RWPE2 (cell line): Measurements from ENCODE around the gene SUN2.

Experiments
- ATAC-seq: fragments of 200-7000 bp; cut with Tn5 transposase; 3 replicates; pipeline ENCODE4 v1.9.1; 2021; ENCODE audit warnings: low read depth
- DNase-seq: peaks from one replicate; pipeline ENCODE4 v3.0.0-alpha.2; 2020; ENCODE audit warnings: low spot score
- H3K27ac ChIP-seq: fragments of 450-650 bp; 2 replicates; pipeline ENCODE4 v1.5.1; 2017; ENCODE audit warnings: mild to moderate bottlenecking; ENCODE audit not compliant: poor library complexity, severe bottlenecking
- H3K27me3 ChIP-seq: fragments of 250-450 bp; sonication (Bioruptor Pico); 2 replicates; pipeline ENCODE4 v1.5.1; 2021; ENCODE audit warnings: mild to moderate bottlenecking, moderate library complexity; ENCODE audit not compliant: insufficient read depth, poor library complexity, severe bottlenecking
- H3K36me3 ChIP-seq: fragments of 250-450 bp; sonication (Bioruptor Pico); 2 replicates; pipeline ENCODE4 v1.5.1; 2020; ENCODE audit warnings: low read depth, mild to moderate bottlenecking, moderate library complexity
- H3K4me1 ChIP-seq: fragments of 250-450 bp; sonication (Bioruptor Pico); 2 replicates; pipeline ENCODE4 v1.5.1; 2021; ENCODE audit warnings: mild to moderate bottlenecking, moderate library complexity; ENCODE audit not compliant: insufficient read depth, poor library complexity, severe bottlenecking
- H3K4me3 ChIP-seq: fragments of 250-450 bp; sonication (Bioruptor Pico); 2 replicates; pipeline ENCODE4 v1.5.1; 2021; ENCODE audit warnings: mild to moderate bottlenecking, moderate library complexity; ENCODE audit not compliant: severe bottlenecking
- H3K9me3 ChIP-seq: fragments of 250-450 bp; sonication (Bioruptor Pico); 2 replicates; pipeline ENCODE4 v1.5.1; 2021; ENCODE audit warnings: mild to moderate bottlenecking, moderate library complexity; ENCODE audit not compliant: severe bottlenecking
- CTCF ChIP-seq: fragments of 450-650 bp; IDR thresholded peaks from one replicate; pipeline ENCODE4 v1.5.1; 2017; ENCODE audit warnings: mild to moderate bottlenecking, moderate library complexity; ENCODE audit not compliant: poor library complexity, severe bottlenecking

Gene SUN2

GRCh38 chr22:38710351-38710750 lies 45.4 kb downstream of the SUN2 start:
- no peaks in the 10 kb centered on the region for H3K9me3 ChIP-seq
- ATAC-seq (no peak), DNase-seq (no peak)
- H3K4me3 ChIP-seq: no peak overlapping the region
- peaks cover 56% of the 10 kb centered on the region for H3K36me3 ChIP-seq
- peaks cover 17% of the 10 kb centered on the region for H3K4me1 ChIP-seq
- no peaks in the 10 kb centered on the region for H3K27me3 ChIP-seq
- no peak for TF ChIP-seq CTCF
- H3K27ac ChIP-seq: no peak overlapping the region

GRCh38 chr22:38709306-38709705 lies 46.5 kb downstream of the SUN2 start:
- DNase-seq: no peak
- TF ChIP-seq CTCF: no peak
- H3K9me3 ChIP-seq: no peaks in the 10 kb centered on the region
- no peak overlapping the region for H3K27ac ChIP-seq
- no peaks in the 10 kb centered on the region for H3K27me3 ChIP-seq
- H3K36me3 ChIP-seq: peaks cover 55% of the 10 kb centered on the region
- peaks cover 24% of the 10 kb centered on the region for H3K4me1 ChIP-seq
- no peak for ATAC-seq
- no peak overlapping the region for H3K4me3 ChIP-seq

- Histone ChIP-seq H3K4me3 (no peak overlapping the region), H3K27ac (peak overlapping the region; percentile 69), H3K4me1 (peaks cover 24% of the 10 kb centered on the region), H3K36me3 (peaks cover 54% of the 10 kb centered on the region), H3K27me3 (no peaks in the 10 kb centered on the region), H3K9me3 (no peaks in the 10 kb centered on the region)
- ATAC-seq (no peak), DNase-seq (no peak)
- TF ChIP-seq CTCF: no peak
Measured at GRCh38 chr22:38707984-38708383, 47.8 kb downstream of the SUN2 start.

- Histone ChIP-seq H3K4me3 (peak overlapping the region; percentile 62), H3K27ac (peak overlapping the region; percentile 69), H3K4me1 (peaks cover 24% of the 10 kb centered on the region), H3K9me3 (no peaks in the 10 kb centered on the region), H3K27me3 (no peaks in the 10 kb centered on the region), H3K36me3 (peaks cover 48% of the 10 kb centered on the region)
- DNase-seq: no peak
- peak; percentile 31 for ATAC-seq
- no peak for TF ChIP-seq CTCF
Measured at GRCh38 chr22:38707346-38707745, 48.5 kb downstream of the SUN2 start.

- no peak for ATAC-seq
- Histone ChIP-seq H3K9me3 (no peaks in the 10 kb centered on the region), H3K36me3 (peaks cover 43% of the 10 kb centered on the region), H3K27me3 (no peaks in the 10 kb centered on the region), H3K27ac (peak overlapping the region; percentile 69), H3K4me1 (peaks cover 24% of the 10 kb centered on the region), H3K4me3 (peak overlapping the region; percentile 62)
- TF ChIP-seq CTCF: no peak
- DNase-seq: no peak
Measured at GRCh38 chr22:38706901-38707195, 49.0 kb downstream of the SUN2 start.
